HPDE6-E6E7 (cell line): ENCODE data around the gene TMEM178A.

Experiments used
- DNase-seq: peaks from one replicate; pipeline ENCODE4 v3.0.0; 2011; ENCODE audit warnings: missing footprints; ENCODE audit errors: extremely low spot score

The TMEM178A gene

DNA sequence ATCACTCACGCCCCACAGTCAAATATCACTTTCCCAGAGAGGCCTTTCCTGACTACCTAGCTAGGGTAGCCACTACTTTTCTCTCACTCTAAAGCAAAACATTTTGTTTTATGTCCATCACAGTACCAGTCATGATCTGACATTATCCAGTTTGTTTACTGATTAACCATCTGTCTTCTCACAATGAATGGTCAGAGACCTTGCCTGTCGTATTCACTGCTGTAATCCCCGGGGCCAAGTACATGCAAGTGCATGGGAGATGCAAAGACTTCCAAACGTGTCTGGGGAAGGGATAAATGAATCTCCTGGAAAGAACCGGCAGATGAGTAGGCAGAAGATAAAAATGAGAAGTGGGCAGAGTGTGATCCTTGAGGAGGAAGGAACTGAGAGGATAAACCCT lies 73.7 kb downstream of the TMEM178A start:
- no peak for DNase-seq

GRCh38 chr2:39741871-39742270 lies 76.2 kb downstream of the TMEM178A start:
- DNase-seq, result no peak

GRCh38 chr2:39743269-39743776 lies 77.6 kb downstream of the TMEM178A start:
- no peak for DNase-seq

DNA sequence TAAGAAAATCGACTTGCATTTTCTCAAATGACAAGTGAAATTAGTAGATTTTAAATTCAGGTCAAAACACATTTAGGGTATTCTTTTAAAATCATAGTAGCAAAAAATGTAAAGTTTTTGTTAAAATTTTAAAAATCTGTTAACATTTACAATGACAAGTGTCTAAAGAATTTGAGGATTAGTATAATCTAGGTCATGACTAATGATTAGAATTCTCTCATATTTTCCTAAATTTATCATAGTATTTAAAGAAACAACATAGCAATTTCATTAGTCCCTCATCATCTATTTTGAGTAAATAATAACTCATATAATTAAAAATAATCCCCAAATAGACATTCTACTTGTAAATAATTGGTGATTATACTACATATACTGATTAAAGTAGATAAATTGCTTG lies 89.7 kb downstream of the TMEM178A start:
- no peak for DNase-seq

DNA sequence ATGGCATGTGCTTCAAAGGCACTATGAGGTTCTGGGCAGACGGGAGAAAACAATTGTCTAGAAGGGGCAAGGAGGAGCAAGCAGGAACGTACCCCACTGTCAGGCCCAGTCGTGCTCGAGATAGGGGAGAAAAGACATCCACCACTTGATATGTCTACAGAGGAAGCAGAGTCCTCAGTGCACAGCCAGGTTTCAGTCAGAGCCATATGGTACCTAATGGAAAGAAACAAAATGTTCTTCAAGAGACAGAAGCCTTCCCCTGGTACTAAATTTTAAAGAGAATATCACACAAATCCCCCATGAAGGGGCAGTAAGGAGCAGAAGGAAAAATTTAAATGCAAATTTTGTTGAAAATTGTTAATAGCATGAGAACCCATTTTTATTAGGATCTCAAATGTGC lies 91.4 kb downstream of the TMEM178A start:
- DNase-seq, result no peak

DNA sequence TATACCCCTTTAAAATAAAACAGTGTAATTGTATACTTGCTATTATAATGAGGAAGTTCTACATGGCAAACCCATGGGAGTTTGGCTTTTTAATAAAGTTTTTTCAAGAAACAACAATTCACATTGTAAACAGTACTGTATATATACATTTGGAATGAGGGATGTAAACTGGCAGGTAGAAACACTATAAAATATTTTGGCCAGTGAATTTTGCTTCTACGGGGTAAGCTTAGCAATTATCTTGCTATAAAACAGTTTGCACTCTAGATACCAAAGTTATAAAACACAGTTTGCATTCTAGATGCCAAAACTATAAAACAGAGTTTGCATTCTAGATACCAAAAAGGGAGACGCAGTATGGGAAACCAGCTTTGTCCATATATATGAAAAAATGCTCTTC lies 96.7 kb downstream of the TMEM178A start:
- no peak for DNase-seq
